Urothelium cell line (cell line): ENCODE data around the gene RPS6KA1.
"Not testable (repeated sequence)": the region's sequence is repeated elsewhere in the genome, so short reads cannot be mapped to it uniquely, and the experiment has no call there.

Experiments used
- DNase-seq: peaks from one replicate; pipeline ENCODE4 v3.0.0; 2011; ENCODE audit warnings: low spot score, mixed read lengths
- FAIRE-seq: peaks from 2 replicates; lab custom pipeline; 2011; peaks lifted over from hg19 to GRCh38; lab: Jason Lieb, UNC

The RPS6KA1 gene

DNA sequence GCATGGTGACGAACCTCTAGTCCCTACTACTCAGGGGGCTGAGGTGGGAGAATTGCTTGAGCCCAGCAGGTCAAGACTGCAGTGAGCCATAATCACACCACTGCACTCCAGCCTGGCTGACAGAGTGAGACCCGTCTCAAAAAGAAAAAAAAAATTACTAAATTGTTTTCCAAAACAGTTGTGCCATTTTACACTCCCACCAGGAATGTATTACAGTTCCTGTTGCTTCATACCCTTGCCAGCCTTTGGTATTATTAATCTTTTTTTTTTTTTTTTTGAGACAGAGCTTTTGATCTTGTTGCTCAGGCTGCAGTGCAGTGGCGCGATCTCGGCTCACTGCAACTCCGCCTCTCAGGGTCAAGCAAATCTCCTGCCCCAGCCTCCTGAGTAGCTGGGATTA lies 55.9 kb downstream of the RPS6KA1 start:
- DNase-seq (no peak), FAIRE-seq (no peak)

DNA sequence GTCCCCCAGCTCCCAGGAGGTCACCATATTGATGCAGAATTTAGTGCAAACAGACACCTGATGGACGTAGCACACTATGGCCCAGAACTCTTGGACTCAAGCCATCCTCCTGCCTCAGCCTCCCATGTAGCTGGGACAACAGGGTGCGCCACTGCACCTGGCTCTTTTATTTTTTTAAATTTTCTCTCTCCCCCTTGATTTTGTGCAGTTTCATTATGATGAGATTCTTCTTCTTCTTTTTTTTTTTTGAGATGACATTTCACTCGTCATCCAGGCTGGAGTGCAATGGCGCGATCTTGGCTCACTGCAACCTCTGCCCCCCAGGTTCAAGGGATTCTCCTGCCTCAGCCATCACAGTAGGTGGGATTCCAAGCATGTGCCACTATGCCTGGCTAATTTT lies 63.8 kb downstream of the RPS6KA1 start:
- no peak for FAIRE-seq
- no peak for DNase-seq

DNA sequence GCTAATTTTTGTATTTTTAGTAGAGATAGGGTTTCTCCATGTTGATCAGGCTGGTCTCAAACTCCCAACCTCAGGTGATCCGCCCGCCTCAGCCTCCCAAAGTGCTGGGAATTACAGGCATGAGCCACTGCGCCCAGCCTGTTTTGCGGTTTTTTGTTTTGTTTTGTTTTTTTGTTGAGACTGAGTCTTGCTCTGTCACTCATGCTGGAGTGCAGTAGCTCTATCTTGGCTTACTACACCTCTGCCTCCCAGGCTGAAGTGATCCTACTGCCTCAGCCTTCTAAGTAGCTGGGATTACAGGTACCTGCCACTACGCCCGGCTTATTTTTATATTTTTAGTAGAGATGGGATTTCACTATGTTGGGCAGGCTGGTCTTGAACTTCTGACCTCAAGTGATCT lies 65.0 kb downstream of the RPS6KA1 start:
- FAIRE-seq: not testable (repeated sequence)

DNA sequence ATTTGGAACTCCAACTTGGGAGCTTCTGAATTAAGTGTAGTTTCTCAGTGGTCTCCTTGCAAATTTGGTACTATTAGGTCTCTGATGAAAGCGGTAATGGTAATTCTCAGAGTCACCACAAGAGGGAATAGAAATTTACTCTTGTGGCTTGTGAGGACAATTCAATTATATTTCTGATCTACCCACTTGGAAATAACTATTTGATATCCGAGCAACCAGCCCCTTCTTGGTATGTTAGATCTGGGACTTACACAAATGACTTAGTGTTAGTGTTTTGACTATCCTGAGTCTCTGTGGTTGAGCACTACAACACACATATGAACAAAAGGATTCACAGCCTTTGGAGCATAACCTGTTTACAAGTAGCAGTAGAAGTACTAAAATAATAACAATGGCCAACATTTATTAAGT lies 68.1 kb downstream of the RPS6KA1 start:
- DNase-seq (peak; percentile 53), FAIRE-seq (no peak)

More for the DNA sequence above, 65.0 kb downstream of the RPS6KA1 start:
- not testable (repeated sequence) for DNase-seq

DNA sequence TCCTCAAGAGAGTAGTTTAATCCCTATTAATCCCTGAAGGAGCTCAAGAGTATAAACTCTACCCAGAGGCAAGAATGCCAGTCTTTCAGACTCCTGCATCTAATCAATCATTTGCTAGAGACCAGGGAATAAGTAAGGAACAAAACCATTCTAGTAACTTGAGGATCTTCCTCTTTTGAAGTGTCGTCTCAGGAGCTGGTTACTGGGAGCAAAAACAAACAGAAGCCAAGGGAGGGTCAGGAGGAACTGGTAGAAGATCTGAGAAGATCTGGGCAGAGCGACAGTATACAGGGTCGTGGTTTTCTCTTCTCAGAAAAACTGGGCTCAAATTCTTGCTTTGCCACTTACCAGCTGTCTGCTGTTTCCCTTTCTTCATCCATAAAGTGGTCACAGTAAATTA lies 69.3 kb downstream of the RPS6KA1 start:
- FAIRE-seq (no peak), DNase-seq (no peak)

DNA sequence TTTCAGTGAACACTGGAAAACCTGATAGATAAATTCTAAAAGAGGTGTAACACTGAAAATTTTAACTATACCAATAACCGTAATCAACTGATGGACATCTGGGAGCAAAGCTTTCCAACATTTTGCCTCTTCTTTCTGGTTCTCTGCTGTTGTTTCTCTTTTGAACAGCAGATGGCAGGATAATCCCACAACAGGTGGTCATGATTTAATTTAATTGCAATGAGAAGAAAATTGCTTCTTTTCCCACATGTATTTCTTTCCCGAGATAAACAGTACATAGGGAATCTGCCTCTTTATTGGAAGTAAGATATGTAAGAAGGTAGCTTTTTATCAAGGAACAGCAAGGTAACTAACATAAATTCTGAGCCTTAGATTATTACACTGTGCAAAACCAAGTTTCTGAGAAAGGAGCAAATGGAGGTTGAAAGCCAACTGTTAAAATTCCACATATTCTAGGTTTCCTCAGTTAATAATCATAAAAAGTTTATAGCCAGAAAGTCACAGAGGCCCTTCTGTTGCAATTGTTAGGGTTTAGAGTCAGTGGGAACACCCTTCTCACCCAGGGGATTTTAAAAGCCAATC lies 72.9 kb downstream of the RPS6KA1 start:
- no peak for FAIRE-seq
- DNase-seq: peak; percentile 58

DNA sequence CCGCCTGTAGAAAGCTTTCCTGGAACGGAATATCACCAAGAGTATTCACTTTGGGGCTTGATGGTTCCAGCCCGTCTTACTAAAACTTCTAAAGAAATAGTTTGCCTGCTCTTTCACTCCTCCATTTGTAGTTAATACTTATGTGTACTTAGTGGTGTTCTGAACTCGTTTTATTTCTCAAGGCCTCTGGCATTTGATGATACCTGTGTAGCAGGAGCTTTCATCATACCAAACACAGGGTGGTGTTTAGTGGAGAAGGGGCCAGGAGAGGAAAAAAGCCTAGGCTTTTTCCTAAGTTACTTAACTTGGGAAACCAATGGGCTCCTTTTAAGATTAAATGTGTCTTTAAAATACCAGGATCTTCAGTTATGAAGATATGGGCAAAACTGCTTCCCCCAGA lies 74.3 kb downstream of the RPS6KA1 start:
- no peak for DNase-seq
- no peak for FAIRE-seq

DNA sequence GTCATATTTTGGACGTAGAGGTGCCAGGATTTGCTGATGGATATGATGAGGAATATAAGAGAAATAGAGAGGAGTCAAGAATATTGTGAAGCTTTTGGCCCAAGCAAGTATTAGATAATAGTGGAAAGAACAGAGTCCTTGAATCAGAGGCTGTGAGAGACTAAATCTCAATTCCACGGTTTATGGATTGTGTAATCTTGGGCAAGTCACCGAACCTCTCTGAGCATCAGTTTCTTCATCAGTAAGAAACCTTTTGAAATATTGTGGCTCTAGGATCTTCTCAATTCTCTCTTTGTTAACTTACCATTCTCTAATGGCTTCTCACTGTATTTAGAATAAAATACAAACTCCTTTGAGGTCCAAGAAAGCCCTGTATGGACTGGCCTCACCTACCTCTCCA lies 77.6 kb downstream of the RPS6KA1 start:
- FAIRE-seq: no peak

DNA sequence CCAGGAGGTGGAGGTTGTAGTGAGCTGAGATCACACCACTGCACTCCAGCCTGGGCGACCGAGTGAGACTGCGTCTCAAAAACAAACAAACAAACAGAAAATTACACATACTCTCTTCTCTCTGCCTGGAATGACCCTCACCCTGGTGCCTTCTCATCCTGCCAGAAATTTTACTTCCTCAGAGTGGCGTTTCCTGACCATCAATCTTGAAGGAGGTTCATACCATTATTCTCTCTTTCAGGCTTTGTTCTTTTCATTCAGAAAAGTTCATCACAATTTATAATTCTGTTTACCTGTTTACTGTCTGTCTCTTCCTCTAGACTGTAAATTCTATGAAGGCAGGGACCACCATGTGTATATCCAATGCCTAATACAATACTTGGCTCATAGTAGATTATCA lies 79.3 kb downstream of the RPS6KA1 start:
- FAIRE-seq (no peak), DNase-seq (no peak)

More for the DNA sequence above, 77.6 kb downstream of the RPS6KA1 start:
- no peak for DNase-seq

DNA sequence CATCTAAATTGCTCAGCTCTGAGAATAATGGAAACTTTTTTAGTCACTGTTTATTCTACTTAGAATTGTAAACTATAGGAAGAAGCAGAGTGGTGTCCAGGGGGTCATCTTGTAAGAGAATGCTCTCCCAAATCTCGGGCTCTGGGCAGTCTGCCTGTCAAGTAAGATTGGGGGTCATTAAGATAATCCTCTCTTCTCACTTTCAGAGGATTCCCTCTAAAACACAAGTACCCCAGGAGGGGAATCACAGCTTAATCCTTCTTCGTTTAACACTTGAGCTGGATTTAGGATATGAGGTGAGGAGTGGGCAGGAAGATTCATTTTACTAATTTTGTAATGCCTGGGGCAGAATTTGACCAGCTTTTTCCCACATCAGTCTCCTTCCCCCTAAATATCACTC lies 81.2 kb downstream of the RPS6KA1 start:
- FAIRE-seq (no peak), DNase-seq (no peak)

DNA sequence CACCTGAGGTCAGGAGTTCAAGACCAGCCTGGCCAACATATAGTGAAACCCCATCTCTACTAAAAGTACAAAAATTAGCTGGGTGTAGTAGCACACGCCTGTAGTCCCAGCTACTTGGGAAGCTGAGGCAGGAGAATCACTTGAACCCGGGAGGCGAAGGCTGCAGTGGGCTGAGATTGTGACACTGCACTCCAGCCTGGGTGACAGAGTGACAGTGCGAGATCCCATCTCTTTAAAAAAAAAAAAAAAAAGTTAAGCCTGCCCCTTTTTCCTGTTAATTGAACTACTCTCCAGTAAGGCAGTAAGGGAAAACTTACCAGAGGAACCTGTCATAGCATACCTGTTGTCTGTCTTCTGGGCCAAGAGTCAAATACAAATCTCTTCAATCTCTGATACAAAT lies 83.1 kb downstream of the RPS6KA1 start:
- DNase-seq, FAIRE-seq: not testable (repeated sequence)

DNA sequence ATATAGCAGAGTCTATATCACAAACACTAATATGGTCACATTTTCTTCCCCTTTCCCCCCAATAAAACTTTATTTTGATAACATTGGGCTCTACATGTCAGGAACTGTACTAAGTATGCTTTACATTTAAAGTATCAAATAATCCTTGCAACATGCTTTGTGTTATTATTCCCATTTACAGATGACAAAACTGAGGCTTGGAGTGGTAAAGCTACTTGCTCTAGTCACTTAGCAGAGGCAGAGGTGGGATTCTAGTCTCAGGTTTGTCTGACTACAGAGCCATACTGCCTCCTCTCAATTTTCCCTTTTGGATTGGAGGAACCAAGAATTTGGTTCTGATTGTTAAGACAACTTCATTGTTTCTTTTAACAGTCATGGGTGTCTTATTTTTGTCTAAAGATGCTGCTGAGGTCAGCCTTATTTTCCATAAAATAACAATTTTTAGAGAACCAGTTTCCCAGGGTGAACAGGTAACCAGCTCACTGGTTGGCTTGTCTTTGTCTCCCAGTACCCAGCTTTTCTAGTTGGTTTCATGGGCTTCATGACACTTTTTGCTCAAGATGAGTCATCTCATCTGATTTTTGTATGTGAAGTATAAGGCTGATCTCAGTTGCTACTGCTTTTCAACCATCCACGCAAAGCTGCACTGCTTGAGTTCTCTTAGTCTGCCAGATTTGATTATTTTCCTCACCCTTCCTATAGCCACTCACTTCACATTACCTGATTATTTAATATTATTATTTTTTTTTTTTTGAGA lies 85.3 kb downstream of the RPS6KA1 start:
- DNase-seq (no peak), FAIRE-seq (no peak)

DNA sequence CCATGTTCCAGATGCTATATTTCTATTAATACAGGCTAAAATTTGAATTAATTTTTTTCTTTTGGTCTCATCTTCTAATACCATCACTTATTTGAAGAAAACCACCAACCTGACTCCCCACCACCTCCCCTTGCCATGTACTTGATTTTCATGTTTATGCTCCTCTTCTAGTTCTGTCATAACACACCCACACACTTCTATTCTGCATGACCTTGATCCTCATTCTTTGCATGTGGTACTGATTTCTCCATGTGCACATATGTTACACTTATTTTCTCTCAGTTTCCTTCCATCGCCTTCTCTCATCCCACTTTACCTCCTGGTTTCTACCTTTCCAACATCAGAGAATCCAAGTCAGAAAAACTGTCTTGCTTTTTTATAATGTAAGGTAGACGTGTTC lies 87.3 kb downstream of the RPS6KA1 start:
- FAIRE-seq (no peak), DNase-seq (no peak)

DNA sequence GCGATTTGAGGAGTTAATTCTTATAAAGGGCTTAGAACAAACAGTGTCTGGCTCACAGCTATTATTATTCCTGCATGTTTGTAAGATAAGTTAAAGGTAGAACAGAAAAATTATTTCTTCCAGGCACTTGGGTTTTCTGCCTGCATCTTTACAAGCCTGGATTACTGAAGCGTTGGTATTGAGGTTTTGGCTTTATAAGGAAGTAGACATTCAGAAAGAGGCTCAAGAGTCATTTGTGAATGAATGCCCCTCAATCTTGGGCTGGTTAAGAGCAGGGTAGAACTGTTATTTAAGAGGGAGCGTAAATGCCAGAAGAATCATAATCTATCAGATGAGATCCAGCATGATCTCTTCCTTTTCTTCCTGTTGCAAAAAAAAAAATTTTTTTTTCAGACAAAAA lies 89.0 kb downstream of the RPS6KA1 start:
- FAIRE-seq: no peak
- DNase-seq: no peak
